BLaER1 treated with 17β-estradiol and CSF1 and Interleukin-3, amounts not matched to agents 10 nM and 100 nM (cell line): ENCODE results near the gene PDIA2.

Experiments used
- H3K27ac ChIP-seq, 11 experiments: shearing (Covaris generic); formaldehyde crosslinking; 2 replicates each; pipeline ENCODE4 v1.8.1; 2022
- H3K27me3 ChIP-seq, 11 experiments: shearing (Covaris generic); formaldehyde crosslinking; 2 replicates each; pipeline ENCODE4 v1.8.1; 2022
- H3K36me3 ChIP-seq, 11 experiments: shearing (Covaris generic); formaldehyde crosslinking; 2 replicates each; pipeline ENCODE4 v1.8.1; 2022
- H3K4me1 ChIP-seq, 10 experiments: shearing (Covaris generic); formaldehyde crosslinking; 2 replicates each; pipeline ENCODE4 v1.8.1; 2022
- H3K4me2 ChIP-seq, 11 experiments: shearing (Covaris generic); formaldehyde crosslinking; 2 replicates each; pipeline ENCODE4 v1.8.1; 2022
- H3K4me3 ChIP-seq, 10 experiments: shearing (Covaris generic); formaldehyde crosslinking; 2 replicates each; pipeline ENCODE4 v1.8.1; 2022
- H3K9ac ChIP-seq, 11 experiments: shearing (Covaris generic); formaldehyde crosslinking; 2 replicates each; pipeline ENCODE4 v1.8.1; 2022
- H3K9me3 ChIP-seq, 11 experiments: shearing (Covaris generic); formaldehyde crosslinking; replicated peaks in 1 of 11; 2 replicates each; pipeline ENCODE4 v1.8.1; 2022
- H4K20me1 ChIP-seq, 11 experiments: shearing (Covaris generic); formaldehyde crosslinking; 2 replicates each; pipeline ENCODE4 v1.8.1; 2022
- Cebpa-rat ChIP-seq, 11 experiments: shearing (Covaris generic); IDR thresholded peaks; 2 replicates each; pipeline ENCODE4 v1.8.1; 2022

The PDIA2 gene

DNA sequence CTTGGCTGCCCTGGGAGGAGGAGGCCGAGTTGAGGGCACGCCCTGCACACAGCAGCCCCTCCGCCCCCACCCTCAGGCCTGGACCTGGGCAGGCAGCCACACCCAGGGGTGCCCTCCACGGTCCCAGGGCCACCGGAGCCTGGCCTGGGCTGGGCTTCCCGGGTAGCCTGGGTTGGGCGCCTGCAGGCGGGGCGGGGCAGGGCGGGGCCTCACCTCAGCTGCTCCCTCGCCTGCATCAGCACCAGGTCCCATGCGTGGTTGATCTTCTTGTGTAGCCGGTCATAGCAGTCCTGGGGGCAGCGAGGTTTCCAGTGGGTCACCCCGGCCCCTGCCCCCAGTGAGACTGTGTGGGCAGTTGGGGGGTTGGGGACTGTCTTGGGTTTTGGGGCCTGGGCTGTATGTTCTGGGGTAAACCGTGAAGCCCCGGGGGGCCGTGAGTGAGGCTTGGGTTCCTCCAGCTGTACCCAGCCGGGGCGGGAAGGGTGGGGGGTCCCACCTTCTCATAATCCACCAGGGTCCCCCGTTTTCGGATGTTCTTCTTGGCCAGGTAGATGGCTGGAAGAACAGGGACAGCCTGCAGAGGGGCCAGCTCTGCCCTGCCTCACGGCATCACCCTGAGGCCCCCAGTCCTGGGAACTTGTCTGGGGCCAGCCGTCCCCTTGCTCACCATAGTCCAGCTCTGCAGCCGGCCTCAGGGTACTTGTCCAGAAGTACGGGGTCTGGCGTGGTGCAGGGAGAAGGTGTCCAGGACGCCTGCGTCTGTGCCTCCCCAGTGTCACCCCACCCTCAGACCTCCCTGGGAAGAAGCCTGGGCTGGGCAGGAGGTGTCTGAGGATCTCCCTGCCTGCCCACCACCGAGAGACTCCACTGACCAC, 9.2 kb upstream of the PDIA2 start:
- peaks cover 0 to 23% (median 0%) of the 10 kb centered on the region in 11 experiments; a peak in 5 of 22 replicates for H4K20me1 ChIP-seq
- TF ChIP-seq Cebpa-rat (IDR thresholded peaks at IDR 0.05): no peak
- H3K36me3 ChIP-seq: no peaks in the 10 kb centered on the region
- no peak overlapping the region for H3K4me2 ChIP-seq
- H3K27me3 ChIP-seq: peaks cover 41 to 60% (median 49%) of the 10 kb centered on the region in 11 experiments
- no peak overlapping the region for H3K4me3 ChIP-seq
- no peak overlapping the region for H3K9ac ChIP-seq
- peaks cover 0 to 13% (median 6%) of the 10 kb centered on the region in 10 experiments; a peak in 16 of 20 replicates for H3K4me1 ChIP-seq
- no peaks in the 10 kb centered on the region for H3K9me3 ChIP-seq
- no peak overlapping the region for H3K27ac ChIP-seq

DNA sequence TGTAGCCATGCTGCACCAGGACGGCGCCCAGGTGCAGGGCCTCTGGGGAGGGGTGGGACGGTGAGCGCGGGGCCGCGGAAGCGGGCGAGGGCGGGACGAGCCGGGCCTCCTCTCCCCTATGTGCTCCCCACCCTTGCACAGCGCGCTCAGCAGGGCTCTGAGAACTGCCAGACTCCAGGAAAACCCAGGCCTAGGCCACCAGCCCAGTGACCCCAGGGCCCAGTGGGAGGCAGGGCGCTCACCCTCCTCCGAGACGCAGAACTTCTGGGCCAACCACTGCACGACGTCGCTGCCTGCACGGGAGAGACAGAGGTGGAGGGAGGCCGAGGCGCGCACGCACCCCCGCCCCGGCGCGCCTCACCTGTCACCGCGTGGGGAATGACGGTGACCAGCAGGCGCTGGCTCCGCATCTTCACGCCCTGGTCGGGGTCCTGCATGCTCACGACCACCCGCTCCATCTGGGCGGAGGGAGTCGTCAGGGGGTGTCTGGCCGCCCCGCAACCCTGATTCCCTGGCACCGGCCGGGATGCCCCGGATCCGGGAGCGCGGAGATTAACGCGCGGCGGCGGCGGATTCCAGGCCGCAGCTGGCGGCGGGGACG, 7.8 kb upstream of the PDIA2 start:
- Histone ChIP-seq H3K27me3 (peaks cover 45 to 73% (median 58%) of the 10 kb centered on the region in 11 experiments), H3K36me3 (no peaks in the 10 kb centered on the region), H3K9ac (peak overlapping the region in 1 of 11 experiments; percentile 5; a peak in 1 of 22 replicates), H3K9me3 (no peaks in the 10 kb centered on the region), H3K4me2 (peak overlapping the region in 8 of 11 experiments; percentile 42 to 77 (median 62); a peak in 15 of 22 replicates), H4K20me1 (peaks cover 0 to 21% (median 0%) of the 10 kb centered on the region in 11 experiments; a peak in 5 of 22 replicates), H3K4me1 (peaks cover 0 to 20% (median 8%) of the 10 kb centered on the region in 10 experiments; a peak in 16 of 20 replicates), H3K4me3 (no peak overlapping the region; a peak in 1 of 20 replicates), H3K27ac (no peak overlapping the region)
- TF ChIP-seq Cebpa-rat (IDR thresholded peaks at IDR 0.05): no peak

DNA sequence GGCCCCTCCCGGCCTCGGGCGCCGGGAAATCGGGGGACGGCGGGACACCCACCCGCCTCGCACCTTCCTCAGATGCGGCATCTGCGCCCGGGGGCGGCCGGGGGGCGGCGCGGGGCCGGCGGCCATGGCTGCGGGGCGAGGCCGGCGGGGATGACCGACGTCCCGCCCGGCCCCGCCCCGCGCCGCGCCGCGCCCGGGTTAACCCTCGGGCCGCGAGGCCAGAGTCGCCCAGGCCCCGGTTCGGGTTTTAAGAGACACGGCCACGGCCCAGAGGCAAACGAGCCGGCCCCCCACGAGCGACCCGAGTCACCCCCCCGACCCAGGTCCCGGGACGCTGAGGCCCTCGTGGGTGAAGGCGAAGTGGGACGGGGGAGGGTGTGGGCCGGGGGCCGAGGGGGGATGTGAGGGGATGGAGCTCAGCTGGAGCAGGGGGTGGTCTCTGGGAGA, 7.2 kb upstream of the PDIA2 start, which contains the start of gene RGS11:
Gene RGS11, minus strand, starts transcription at position 159 of the 447 bp plus-strand sequence. Its CDS starts 33 bp downstream, at position 126.
- Histone ChIP-seq H3K9ac (peak within 1 kb of the TSS in 1 of 11 experiments; percentile 5; a peak in 1 of 22 replicates), H3K9me3 (no peaks in the 10 kb centered on the region), H3K27ac (no peak within 1 kb of the TSS), H3K4me2 (peak within 1 kb of the TSS in 8 of 11 experiments; percentile 42 to 77 (median 62); a peak in 15 of 22 replicates), H3K4me1 (peaks cover 0 to 20% (median 8%) of the 10 kb centered on the region in 10 experiments; a peak in 16 of 20 replicates), H3K27me3 (peaks cover 50 to 80% (median 63%) of the 10 kb centered on the region in 11 experiments), H3K36me3 (no peaks in the 10 kb centered on the region), H3K4me3 (no peak within 1 kb of the TSS; a peak in 1 of 20 replicates), H4K20me1 (peaks cover 0 to 22% (median 0%) of the 10 kb centered on the region in 11 experiments; a peak in 5 of 22 replicates)
- no peak for TF ChIP-seq Cebpa-rat (IDR thresholded peaks at IDR 0.05)

DNA sequence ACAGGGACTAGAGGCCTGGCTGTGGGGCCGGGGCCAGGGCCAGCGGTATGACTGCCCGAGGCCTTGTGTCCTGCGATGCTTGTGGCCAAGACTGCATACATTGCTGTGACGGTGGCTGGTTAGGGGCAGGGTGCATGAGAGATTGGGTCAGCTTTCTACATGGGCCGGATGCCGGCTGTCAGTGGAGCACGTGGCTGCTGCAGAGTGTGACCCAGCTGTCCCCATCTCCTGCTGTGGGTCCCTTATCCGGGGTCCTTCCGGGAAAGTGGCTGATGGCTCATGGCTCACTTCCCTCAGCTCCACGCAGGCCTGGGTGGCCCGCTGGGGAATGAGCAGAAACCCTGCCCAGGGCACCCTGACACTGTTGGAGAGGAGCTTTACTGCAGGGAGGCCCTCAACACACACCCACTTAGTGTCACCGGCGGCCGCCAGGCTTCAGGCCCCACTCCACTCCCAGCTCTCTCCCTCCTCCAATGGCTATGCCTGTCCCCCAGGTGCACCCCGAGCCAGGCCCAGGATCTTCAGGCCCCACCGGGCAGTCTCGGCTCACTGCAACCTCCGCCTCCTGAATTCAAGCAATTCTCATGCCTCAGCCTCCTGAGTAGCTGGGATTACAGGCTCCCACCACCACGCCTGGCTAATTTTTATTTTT, 6.4 kb upstream of the PDIA2 start:
- H3K9me3 ChIP-seq: no peaks in the 10 kb centered on the region
- H3K27ac ChIP-seq: no peak overlapping the region
- TF ChIP-seq Cebpa-rat (IDR thresholded peaks at IDR 0.05): no peak
- H3K4me1 ChIP-seq: peaks cover 0 to 20% (median 8%) of the 10 kb centered on the region in 10 experiments; a peak in 16 of 20 replicates
- H4K20me1 ChIP-seq: peaks cover 0 to 30% (median 0%) of the 10 kb centered on the region in 11 experiments; a peak in 5 of 22 replicates
- H3K27me3 ChIP-seq: peaks cover 57 to 88% (median 71%) of the 10 kb centered on the region in 11 experiments
- H3K4me3 ChIP-seq: no peak overlapping the region
- no peak overlapping the region for H3K9ac ChIP-seq
- no peak overlapping the region for H3K4me2 ChIP-seq
- H3K36me3 ChIP-seq: no peaks in the 10 kb centered on the region

DNA sequence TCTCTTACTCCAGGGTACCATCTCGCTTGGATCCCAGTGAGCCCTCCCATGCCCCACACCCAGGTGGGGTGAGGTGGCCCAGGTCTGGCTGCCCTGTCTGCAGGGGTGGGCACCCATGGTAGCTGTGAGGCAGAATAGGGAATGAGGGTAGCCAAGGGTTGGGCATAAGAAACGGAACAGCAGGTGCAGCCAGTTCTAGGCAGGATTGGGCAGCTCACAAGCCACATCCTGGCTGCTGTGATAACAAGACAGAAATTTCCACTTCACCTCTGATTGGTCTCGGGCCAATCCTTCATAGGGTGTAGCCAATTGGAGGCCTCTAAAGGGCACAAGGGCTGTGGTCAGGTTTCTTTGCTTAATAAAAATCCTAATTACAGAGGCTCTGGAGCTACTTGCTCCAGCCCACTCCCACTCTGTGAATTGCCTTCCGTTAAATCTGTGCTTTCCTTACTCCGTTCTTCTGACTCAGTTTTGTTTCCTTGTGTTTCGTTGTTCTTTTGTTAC, 4.0 kb upstream of the PDIA2 start:
- peaks cover 0 to 38% (median 0%) of the 10 kb centered on the region in 11 experiments; a peak in 8 of 22 replicates for H4K20me1 ChIP-seq
- no peak overlapping the region for H3K27ac ChIP-seq
- no peaks in the 10 kb centered on the region for H3K36me3 ChIP-seq
- peaks cover 0 to 32% (median 14%) of the 10 kb centered on the region in 10 experiments; a peak in 16 of 20 replicates for H3K4me1 ChIP-seq
- no peak for TF ChIP-seq Cebpa-rat (IDR thresholded peaks at IDR 0.05)
- no peak overlapping the region for H3K9ac ChIP-seq
- no peaks in the 10 kb centered on the region for H3K9me3 ChIP-seq
- H3K4me2 ChIP-seq: peak overlapping the region in 6 of 11 experiments; percentile 1 to 28 (median 10); a peak in 7 of 22 replicates
- peaks cover 69 to 96% (median 85%) of the 10 kb centered on the region in 11 experiments for H3K27me3 ChIP-seq
- H3K4me3 ChIP-seq: no peak overlapping the region

DNA sequence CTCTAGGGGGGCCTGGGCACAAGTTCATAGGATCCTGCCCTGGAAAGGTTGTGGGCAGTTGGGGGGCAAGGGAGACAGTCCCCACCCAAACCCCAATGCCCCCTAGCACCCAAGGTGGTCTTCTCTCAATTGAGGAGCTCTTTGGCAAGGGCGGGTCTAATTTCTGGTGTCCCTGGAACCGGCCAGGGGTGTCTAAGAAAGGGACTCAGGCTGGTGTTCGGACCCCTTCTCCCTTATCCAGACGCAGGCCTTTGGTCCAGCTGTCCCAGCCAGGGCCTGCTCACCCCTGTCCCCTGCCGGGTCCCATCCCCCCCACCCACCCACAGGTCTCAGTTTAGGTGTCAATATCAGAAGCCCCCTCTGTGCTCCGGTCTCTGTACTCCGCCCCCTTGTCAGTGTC, 3.4 kb upstream of the PDIA2 start:
- Histone ChIP-seq H3K36me3 (no peaks in the 10 kb centered on the region), H3K4me2 (peak overlapping the region in 5 of 11 experiments; percentile 1 to 28 (median 8); a peak in 3 of 22 replicates), H3K27me3 (peaks cover 63 to 95% (median 79%) of the 10 kb centered on the region in 11 experiments), H3K27ac (no peak overlapping the region), H3K9me3 (no peaks in the 10 kb centered on the region), H3K4me3 (no peak overlapping the region), H3K9ac (no peak overlapping the region), H3K4me1 (peaks cover 0 to 36% (median 15%) of the 10 kb centered on the region in 10 experiments; a peak in 16 of 20 replicates), H4K20me1 (peaks cover 0 to 44% (median 5%) of the 10 kb centered on the region in 11 experiments; a peak in 8 of 22 replicates)
- no peak for TF ChIP-seq Cebpa-rat (IDR thresholded peaks at IDR 0.05)

DNA sequence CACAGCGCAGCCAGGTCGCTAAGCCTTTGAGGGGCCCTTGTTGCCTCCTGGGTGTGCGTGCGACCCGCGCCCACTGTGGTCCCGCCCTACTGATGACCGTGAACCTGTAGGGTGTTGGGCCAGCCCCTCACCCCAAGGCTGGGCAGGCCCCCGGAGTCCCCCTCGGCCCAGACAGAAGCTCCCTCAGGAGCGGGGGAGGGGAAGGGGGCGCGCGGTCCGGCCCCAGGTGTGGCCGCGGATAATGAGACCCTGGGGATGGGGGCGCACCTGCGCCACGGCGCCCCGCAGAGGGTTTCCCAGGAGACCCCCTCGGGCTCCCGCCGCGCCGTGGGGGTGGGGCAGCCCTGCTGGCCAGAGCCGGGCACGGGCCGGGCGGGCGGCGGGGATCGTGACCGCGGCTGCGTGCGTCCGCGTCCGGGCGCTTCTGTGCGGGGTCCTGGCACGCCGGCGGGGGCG, 2.9 kb upstream of the PDIA2 start:
- Histone ChIP-seq H4K20me1 (peaks cover 0 to 48% (median 7%) of the 10 kb centered on the region in 11 experiments; a peak in 8 of 22 replicates), H3K36me3 (no peaks in the 10 kb centered on the region), H3K4me2 (no peak overlapping the region), H3K4me1 (peaks cover 0 to 36% (median 13%) of the 10 kb centered on the region in 10 experiments; a peak in 16 of 20 replicates), H3K27ac (no peak overlapping the region), H3K9me3 (no peaks in the 10 kb centered on the region), H3K4me3 (no peak overlapping the region), H3K9ac (no peak overlapping the region), H3K27me3 (peaks cover 58 to 92% (median 74%) of the 10 kb centered on the region in 11 experiments)
- TF ChIP-seq Cebpa-rat (IDR thresholded peaks at IDR 0.05): no peak

DNA sequence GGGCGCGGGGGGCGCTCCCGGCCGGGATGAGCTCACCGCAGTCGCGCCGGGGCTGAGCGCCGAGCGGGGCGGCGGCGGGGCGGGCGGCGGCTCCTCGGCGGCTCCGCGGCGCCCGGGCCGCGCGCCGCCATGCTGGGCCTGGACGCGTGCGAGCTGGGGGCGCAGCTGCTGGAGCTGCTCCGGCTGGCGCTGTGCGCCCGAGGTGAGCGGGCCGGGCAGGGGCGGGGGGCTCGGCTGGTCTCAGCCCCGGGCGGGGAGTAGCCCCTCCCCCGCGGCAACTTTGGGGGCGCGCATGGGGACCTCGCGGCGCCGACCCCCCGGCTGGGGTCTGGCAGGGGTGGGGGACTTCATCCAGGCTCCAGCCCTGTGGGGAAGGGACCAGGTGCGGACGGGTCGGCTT, 2.4 kb upstream of the PDIA2 start, which contains the start of gene ARHGDIG:
Gene ARHGDIG, plus strand, starts transcription at position 40 of the 400 bp plus-strand sequence. Its CDS starts 90 bp downstream, at position 130.
- Histone ChIP-seq H3K4me1 (peaks cover 0 to 38% (median 14%) of the 10 kb centered on the region in 10 experiments; a peak in 12 of 20 replicates), H3K4me2 (peak within 1 kb of the TSS in 5 of 11 experiments; percentile 1 to 28 (median 8); a peak in 3 of 22 replicates), H3K4me3 (no peak within 1 kb of the TSS), H3K27ac (no peak within 1 kb of the TSS), H3K27me3 (peaks cover 53 to 87% (median 69%) of the 10 kb centered on the region in 11 experiments), H3K9me3 (no peaks in the 10 kb centered on the region), H3K9ac (no peak within 1 kb of the TSS), H4K20me1 (peaks cover 0 to 50% (median 7%) of the 10 kb centered on the region in 11 experiments; a peak in 8 of 22 replicates), H3K36me3 (no peaks in the 10 kb centered on the region)
- no peak for TF ChIP-seq Cebpa-rat (IDR thresholded peaks at IDR 0.05)
